GM12878 (cell line): ENCODE results near the gene ABHD6. TPM values are rescaled to one million over a fixed set of nuclear protein-coding genes. Genes with fewer than 3 reads are reported as not detected.
A peak's percentile ranks its signal among the peaks of the same experiment; 100 is the strongest.

ENCODE experiments used
- ATAC-seq: fragments of 200-7000 bp; cut with Tn5 transposase; 3 replicates; pipeline ENCODE4 v1.9.1; 2020; ENCODE audit warnings: mild to moderate bottlenecking, moderate library complexity
- BruUV-seq: library from RNA; stranded (reverse); fragments of 400-500 nt; replicated peaks from 2 replicates; lab custom pipeline; 2021; lab: Mats Ljungman, UMichigan
- CTCF ChIA-PET: fragments of 300-600 bp; sonication (Branson Sonifier 250); formaldehyde crosslinking; extraction: SDS; loops from one replicate; lab custom pipeline; 2021; ENCODE audit warnings: inconsistent platforms; lab: Yijun Ruan, JAX
- POLR2A ChIA-PET: fragments of 350-600 bp; formaldehyde crosslinking; extraction: SDS; loops from one replicate; lab custom pipeline; 2021; ENCODE audit warnings: inconsistent platforms; lab: Charles Lee
- RAD21 ChIA-PET: fragments of 300-600 bp; sonication (Branson Sonifier 250); formaldehyde crosslinking; loops from one replicate; lab custom pipeline; 2023; ENCODE audit warnings: antibody characterized with exemption; ENCODE audit not compliant: unreplicated experiment; lab: Charles Lee
- SMC1A ChIA-PET: fragments of 300-600 bp; sonication (Branson Sonifier 250); formaldehyde crosslinking; loops from one replicate; lab custom pipeline; 2023; ENCODE audit not compliant: unreplicated experiment, uncharacterized antibody; lab: Charles Lee
- DNase-seq: peaks from one replicate; pipeline ENCODE4 v3.0.0-alpha.2; 2011; ENCODE audit warnings: low read depth, low spot score
- FAIRE-seq: peaks from 3 replicates; lab custom pipeline; 2011; peaks lifted over from hg19 to GRCh38; lab: Jason Lieb, UNC
- H2AFZ ChIP-seq: 2 replicates; pipeline ENCODE4 v1.6.0; 2011; ENCODE audit warnings: low read depth, low read length, control low read depth; ENCODE audit not compliant: control insufficient read depth
- H3K27ac ChIP-seq: 2 replicates; pipeline ENCODE4 v1.5.1; 2011; ENCODE audit warnings: control low read depth; ENCODE audit not compliant: control insufficient read depth, insufficient read depth
- H3K27me3 ChIP-seq, 2 experiments: replicated peaks in 1 of 2; 2 replicates each; pipeline versions ENCODE4 v1.6.0 to v1.6.1; 2011; ENCODE audit warnings: low read length in 1 of 2; ENCODE audit not compliant: control insufficient read depth in 2 of 2, insufficient read depth in 2 of 2
- H3K36me3 ChIP-seq, 2 experiments: 2 replicates each; pipeline ENCODE4 v1.5.1; 2011; ENCODE audit warnings: low read length in 1 of 2; ENCODE audit not compliant: control insufficient read depth in 2 of 2, insufficient read depth in 2 of 2
- H3K4me1 ChIP-seq: 2 replicates; pipeline ENCODE4 v1.6.1; 2011; ENCODE audit warnings: mild to moderate bottlenecking, low read length, moderate library complexity, mixed read lengths; ENCODE audit not compliant: control insufficient read depth, insufficient read depth
- H3K4me2 ChIP-seq: 2 replicates; pipeline ENCODE4 v1.6.0; 2011; ENCODE audit warnings: control low read depth; ENCODE audit not compliant: control insufficient read depth, insufficient read depth
- H3K4me3 ChIP-seq: fragments of 200-600 bp; sonication (generic); 2 replicates; pipeline ENCODE4 v1.5.1; 2016
- H3K79me2 ChIP-seq: 2 replicates; pipeline ENCODE4 v1.6.0; 2011; ENCODE audit warnings: low read length; ENCODE audit not compliant: control insufficient read depth, insufficient read depth
- H3K9ac ChIP-seq: 2 replicates; pipeline ENCODE4 v1.8.0; 2011; ENCODE audit warnings: low read length, control low read depth, mixed read lengths; ENCODE audit not compliant: control insufficient read depth, insufficient read depth
- H3K9me3 ChIP-seq: replicated peaks from 3 replicates; pipeline ENCODE4 v1.5.1; 2011; ENCODE audit warnings: mild to moderate bottlenecking, low read length; ENCODE audit not compliant: control insufficient read depth, insufficient read depth
- H4K20me1 ChIP-seq: 2 replicates; pipeline ENCODE4 v1.6.0; 2011; ENCODE audit not compliant: control insufficient read depth, insufficient read depth
- ESRRA ChIP-seq: IDR thresholded peaks from 2 replicates; pipeline ENCODE4 v1.6.1; 2012; ENCODE audit warnings: mild to moderate bottlenecking, low read length, improper control_type of control experiment
- FOXM1 ChIP-seq: IDR thresholded peaks from 2 replicates; pipeline ENCODE4 v1.6.1; 2012; ENCODE audit warnings: low read depth, mild to moderate bottlenecking, inconsistent platforms, low read length, moderate library complexity
- HDAC2 ChIP-seq: fragments of 200-600 bp; sonication (generic); IDR thresholded peaks from 2 replicates; pipeline ENCODE4 v1.6.1; 2017
- KDM1A ChIP-seq: fragments of 200-600 bp; sonication (generic); IDR thresholded peaks from 2 replicates; pipeline ENCODE4 v1.6.1; 2016; ENCODE audit warnings: borderline replicate concordance
- MXI1 ChIP-seq: fragments of 150-350 bp; IDR thresholded peaks from 2 replicates; pipeline ENCODE4 v1.6.1; 2011; ENCODE audit warnings: low read depth, mild to moderate bottlenecking, inconsistent platforms, low read length, improper control_type of control experiment
- PKNOX1 ChIP-seq: fragments of 450-650 bp; IDR thresholded peaks from 2 replicates; pipeline ENCODE4 v1.6.1; 2016; ENCODE audit warnings: mild to moderate bottlenecking
- POLR2AphosphoS2 ChIP-seq: IDR thresholded peaks from 2 replicates; pipeline ENCODE4 v1.6.1; 2011; ENCODE audit warnings: low read depth, mild to moderate bottlenecking, low read length, improper control_type of control experiment, moderate library complexity
- POLR2AphosphoS5 ChIP-seq: IDR thresholded peaks from 2 replicates; pipeline ENCODE4 v1.6.1; 2011; ENCODE audit warnings: mild to moderate bottlenecking, low read length, inconsistent platforms
- RAD21 ChIP-seq: IDR thresholded peaks from 2 replicates; pipeline ENCODE4 v1.6.1; 2011; ENCODE audit warnings: mild to moderate bottlenecking, low read depth, low read length, moderate library complexity; ENCODE audit not compliant: insufficient read depth
- RAD51 ChIP-seq: fragments of 450-650 bp; IDR thresholded peaks from 2 replicates; pipeline ENCODE4 v1.6.1; 2016; ENCODE audit warnings: moderate library complexity, mild to moderate bottlenecking, inconsistent platforms
- SREBF1 ChIP-seq: IDR thresholded peaks from 2 replicates; pipeline ENCODE4 v1.6.1; 2012; ENCODE audit warnings: mild to moderate bottlenecking, low read length
- TARDBP ChIP-seq: IDR thresholded peaks from 2 replicates; pipeline ENCODE4 v1.6.1; 2016; ENCODE audit warnings: borderline replicate concordance
- ZBTB4 ChIP-seq: fragments of 450-650 bp; formaldehyde crosslinking; IDR thresholded peaks from 2 replicates; pipeline ENCODE4 v1.4.0; 2022; ENCODE audit warnings: mild to moderate bottlenecking, moderate library complexity
- ZNF622 ChIP-seq: fragments of 450-650 bp; IDR thresholded peaks from 2 replicates; pipeline ENCODE4 v1.6.1; 2017; ENCODE audit warnings: mild to moderate bottlenecking, inconsistent platforms
- WGBS: methylation state at CpG from one replicate; pipeline ENCODE4 v1.1.6; 2016; ENCODE audit warnings: low lambda C conversion rate; ENCODE audit not compliant: insufficient replicate concordance, insufficient coverage; ENCODE audit errors: missing lambda C conversion rate; 5-methylcytosine and 5-hydroxymethylcytosine counted together
- in situ Hi-C: fragments of 300-500 bp; cut with MboI; formaldehyde crosslinking; loops from 9 replicates; pipeline ENCODE4 v1.14.3; 2018; ENCODE audit warnings: mixed read lengths
- intact Hi-C: fragments of 100-400 bp; cut with micrococcal nuclease; formaldehyde crosslinking; loops from one replicate; pipeline ENCODE4 v1.14.2; 2022; ENCODE audit not compliant: unreplicated experiment
- polyA plus RNA-seq, 11 experiments: library from polyadenylated mRNA; depleted of rRNA in 4 of 11; unstranded in 6 of 11; stranded (reverse) in 5 of 11; fragments of >200 nt; fragmentation: Nextera tagmentation in 4 of 11; fragmentation: Illumina TruSeq in 1 of 11; extraction: Ambion mirVana in 4 of 11; extraction: Trizol in 1 of 11; gene quantifications; 1 replicate in 1 of 11; 2 replicates in 10 of 11; pipeline versions ENCODE4 v1.2.1 to v1.2.3, GENCODE V29; 2011 to 2016; ENCODE audit warnings: inconsistent platforms in 2 of 11, missing spikeins in 2 of 11, low read depth in 1 of 11
- total RNA-seq, 4 experiments: library from RNA; depleted of rRNA in 3 of 4; stranded (reverse); fragments of >200 nt in 3 of 4; fragmentation: Illumina TruSeq in 1 of 4; extraction: Trizol in 1 of 4; gene quantifications; 2 replicates each; pipeline versions ENCODE4 v1.2.1 to v1.2.3, GENCODE V29; 2013 to 2021
- TF ChIP-seq, protein P1 (sequence below): fragments of 450-650 bp; IDR thresholded peaks from 2 replicates; pipeline ENCODE4 v1.6.1; 2017; ENCODE audit warnings: borderline replicate concordance
- TF ChIP-seq, protein P2 (sequence below): IDR thresholded peaks from 2 replicates; pipeline ENCODE4 v1.6.1; 2011; ENCODE audit warnings: low read depth, low read length, improper control_type of control experiment, borderline replicate concordance

Gene ABHD6
- total and polyA plus RNA-seq, 10 of the 15 experiments (the other 5 are each of a cell fraction or from before 2014, with no cell fraction given), result 1.4 to 33.2 (median 3.2) TPM

- no peak overlapping the region; the same call in 1 of the 2 replicates for H3K27ac ChIP-seq
- no peaks in the 10 kb centered on the region for H4K20me1 ChIP-seq
- H3K4me2 ChIP-seq, result 0 out of 2 replicates have a peak overlapping the region, but pooled peaks have one; percentile 2
- no TSS peak for BruUV-seq
- H3K36me3 ChIP-seq, result no peaks in the 10 kb centered on the region
- FAIRE-seq, result no peak
- no peaks in the 10 kb centered on the region; the same call in none of the 3 replicates for H3K9me3 ChIP-seq
- no peak overlapping the region for H2AFZ ChIP-seq
- in situ Hi-C loops (loop anchor here (25.0 kb wide), 1 partner anchor 1168 kb away; no protein-coding TSS in a partner anchor), intact Hi-C loops (no loop called here)
- no peak overlapping the region for H3K9ac ChIP-seq
- WGBS, result 0% methylated on average over 1 of the region's 1 CpG
- peaks cover 54% of the 10 kb centered on the region for H3K4me1 ChIP-seq
- ChIA-PET POLR2A (interaction anchor here (0.5 to 15.5 kb wide), 7 partner anchors 9 to 116 kb away, joined by 3 to 491 read pairs (median 8); partner anchors contain the start of gene ABHD6), CTCF (interaction anchor here (1.0 to 13.5 kb wide), 14 partner anchors 9 to 215 kb away, joined by 3 to 655 read pairs (median 12); partner anchors contain the start of genes ABHD6, FLNB, HTD2 and RPP14), RAD21 (interaction anchor here (1.8 to 11.9 kb wide), 11 partner anchors 9 to 200 kb away, joined by 4 to 285 read pairs (median 25); partner anchors contain the start of genes ABHD6, HTD2 and RPP14), SMC1A (interaction anchor here (0.9 to 14.2 kb wide), 15 partner anchors 8 to 131 kb away, joined by 3 to 510 read pairs (median 10); partner anchors contain the start of genes DNASE1L3, HTD2 and RPP14)
- DNase-seq, result no peak
- no peaks in the 10 kb centered on the region for H3K27me3 ChIP-seq
- H3K4me3 ChIP-seq, result no peak overlapping the region
- peak; percentile 0; the same call in 2 of the 3 replicates for ATAC-seq
- H3K79me2 ChIP-seq, result no peaks in the 10 kb centered on the region
- no peak for TF ChIP-seq POLR2AphosphoS5
- no peak for TF ChIP-seq MXI1
- TF ChIP-seq TARDBP, result no peak
- TF ChIP-seq ZNF622, result no peak
- no peak for TF ChIP-seq ZBTB4 (CRISPR knock-in tag)
- TF ChIP-seq, protein P1, sequence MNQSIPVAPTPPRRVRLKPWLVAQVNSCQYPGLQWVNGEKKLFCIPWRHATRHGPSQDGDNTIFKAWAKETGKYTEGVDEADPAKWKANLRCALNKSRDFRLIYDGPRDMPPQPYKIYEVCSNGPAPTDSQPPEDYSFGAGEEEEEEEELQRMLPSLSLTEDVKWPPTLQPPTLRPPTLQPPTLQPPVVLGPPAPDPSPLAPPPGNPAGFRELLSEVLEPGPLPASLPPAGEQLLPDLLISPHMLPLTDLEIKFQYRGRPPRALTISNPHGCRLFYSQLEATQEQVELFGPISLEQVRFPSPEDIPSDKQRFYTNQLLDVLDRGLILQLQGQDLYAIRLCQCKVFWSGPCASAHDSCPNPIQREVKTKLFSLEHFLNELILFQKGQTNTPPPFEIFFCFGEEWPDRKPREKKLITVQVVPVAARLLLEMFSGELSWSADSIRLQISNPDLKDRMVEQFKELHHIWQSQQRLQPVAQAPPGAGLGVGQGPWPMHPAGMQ, result no peak
- TF ChIP-seq, protein P2, sequence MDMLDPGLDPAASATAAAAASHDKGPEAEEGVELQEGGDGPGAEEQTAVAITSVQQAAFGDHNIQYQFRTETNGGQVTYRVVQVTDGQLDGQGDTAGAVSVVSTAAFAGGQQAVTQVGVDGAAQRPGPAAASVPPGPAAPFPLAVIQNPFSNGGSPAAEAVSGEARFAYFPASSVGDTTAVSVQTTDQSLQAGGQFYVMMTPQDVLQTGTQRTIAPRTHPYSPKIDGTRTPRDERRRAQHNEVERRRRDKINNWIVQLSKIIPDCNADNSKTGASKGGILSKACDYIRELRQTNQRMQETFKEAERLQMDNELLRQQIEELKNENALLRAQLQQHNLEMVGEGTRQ, result no peak
- no peak for TF ChIP-seq RAD51
- TF ChIP-seq POLR2AphosphoS2, result no peak
- no peak for TF ChIP-seq RAD21
- TF ChIP-seq ESRRA, result no peak
- TF ChIP-seq HDAC2, result no peak
- no peak for TF ChIP-seq KDM1A
- no peak for TF ChIP-seq SREBF1
- TF ChIP-seq FOXM1, result peak; percentile 87
- peak; percentile 64 for TF ChIP-seq PKNOX1
These were observed 18.7 kb upstream of the ABHD6 start for GRCh38 chr3:58218904-58219303.
